Neural cell (in vitro differentiated cells): ENCODE data around the gene GRIN2C. TPM values are rescaled to one million over a fixed set of nuclear protein-coding genes. Genes with fewer than 3 reads are reported as not detected.

Source experiments
- H2AFZ ChIP-seq: fragments of 200-600, 300-800 bp; sonication (generic), shearing (Covaris generic); 2 replicates; pipeline ENCODE4 v1.6.0; 2014; ENCODE audit warnings: low read depth, mild to moderate bottlenecking, antibody characterized with exemption, low read length, moderate library complexity
- H3F3A ChIP-seq: fragments of 200-600 bp; shearing (Covaris generic); 2 replicates; pipeline ENCODE4 v1.6.1; 2016; ENCODE audit warnings: mild to moderate bottlenecking, moderate library complexity, mixed read lengths, antibody characterized with exemption, low read length; ENCODE audit not compliant: insufficient read depth, poor library complexity, severe bottlenecking
- H3K27ac ChIP-seq: fragments of 200-600, 300-800 bp; sonication (generic), shearing (Covaris generic); 2 replicates; pipeline ENCODE4 v1.5.1; 2014; ENCODE audit warnings: mild to moderate bottlenecking, low read length, moderate library complexity
- H3K27me3 ChIP-seq: fragments of 300-800, 200-600 bp; sonication (generic), shearing (Covaris generic); 2 replicates; pipeline ENCODE4 v1.6.0; 2014; ENCODE audit warnings: mild to moderate bottlenecking, low read depth, low read length, moderate library complexity; ENCODE audit not compliant: insufficient read depth
- H3K36me3 ChIP-seq: fragments of 300-800, 200-600 bp; sonication (generic), shearing (Covaris generic); 2 replicates; pipeline ENCODE4 v1.5.1; 2014; ENCODE audit warnings: mild to moderate bottlenecking, antibody characterized with exemption, low read length, moderate library complexity; ENCODE audit not compliant: insufficient read depth
- H3K4me2 ChIP-seq: fragments of 300-800, 200-600 bp; sonication (generic), shearing (Covaris generic); 2 replicates; pipeline ENCODE4 v1.6.0; 2014; ENCODE audit warnings: mild to moderate bottlenecking, low read length
- H3K4me3 ChIP-seq: fragments of 300-800, 200-600 bp; sonication (generic), shearing (Covaris generic); 2 replicates; pipeline ENCODE4 v1.5.1; 2014; ENCODE audit warnings: mild to moderate bottlenecking, low read length, moderate library complexity
- H3K79me2 ChIP-seq: fragments of 200-600 bp; shearing (Covaris generic); replicated peaks from 2 replicates; pipeline ENCODE4 v1.6.0; 2014; ENCODE audit warnings: mild to moderate bottlenecking, low read length, moderate library complexity; ENCODE audit not compliant: insufficient read depth
- H3K9ac ChIP-seq: fragments of 300-800, 200-600 bp; sonication (generic), shearing (Covaris generic); 2 replicates; pipeline ENCODE4 v1.6.1; 2016; ENCODE audit warnings: mild to moderate bottlenecking, low read length, mixed read lengths
- H3K9me2 ChIP-seq: fragments of 200-600 bp; shearing (Covaris generic); 2 replicates; pipeline ENCODE4 v1.6.1; 2016; ENCODE audit warnings: mild to moderate bottlenecking, low read length, mixed read lengths; ENCODE audit not compliant: insufficient read depth
- H3K9me3 ChIP-seq: fragments of 200-600, 300-800 bp; sonication (generic), shearing (Covaris generic); 2 replicates; pipeline ENCODE4 v1.6.1; 2016; ENCODE audit warnings: mild to moderate bottlenecking, mixed run types, low read length, moderate library complexity, mixed read lengths
- H4K20me1 ChIP-seq: fragments of 200-600 bp; shearing (Covaris generic); 2 replicates; pipeline ENCODE4 v1.6.1; 2016; ENCODE audit warnings: mild to moderate bottlenecking, mixed run types; ENCODE audit not compliant: insufficient read depth
- CTCF ChIP-seq: fragments of 450-650 bp; IDR thresholded peaks from 2 replicates; pipeline ENCODE4 v1.5.1; 2014; ENCODE audit warnings: antibody characterized with exemption, mild to moderate bottlenecking, moderate library complexity; ENCODE audit not compliant: poor library complexity, severe bottlenecking
- EP300 ChIP-seq: fragments of 450-650 bp; conservative IDR thresholded peaks from 2 replicates; pipeline ENCODE4 v1.6.1; 2014; ENCODE audit warnings: antibody characterized with exemption, mild to moderate bottlenecking, moderate library complexity; ENCODE audit not compliant: poor library complexity, severe bottlenecking
- EZH2 ChIP-seq: fragments of 200-600, 300-800 bp; shearing (Covaris generic), sonication (generic); IDR thresholded peaks from 2 replicates; pipeline ENCODE4 v1.6.1; 2014; ENCODE audit warnings: antibody characterized with exemption, low read length, borderline replicate concordance, mild to moderate bottlenecking; ENCODE audit not compliant: insufficient read depth, poor library complexity, severe bottlenecking
- MXI1 ChIP-seq: fragments of 450-650 bp; conservative IDR thresholded peaks from 2 replicates; pipeline ENCODE4 v1.6.1; 2014; ENCODE audit warnings: antibody characterized with exemption, mild to moderate bottlenecking; ENCODE audit not compliant: poor library complexity, severe bottlenecking
- POLR2AphosphoS5 ChIP-seq: IDR thresholded peaks from 2 replicates; pipeline ENCODE4 v1.6.1; 2012
- RAD21 ChIP-seq: fragments of 450-650 bp; conservative IDR thresholded peaks from 2 replicates; pipeline ENCODE4 v1.6.1; 2014; ENCODE audit warnings: antibody characterized with exemption, mild to moderate bottlenecking, moderate library complexity
- REST ChIP-seq: IDR thresholded peaks from 2 replicates; pipeline ENCODE4 v1.6.1; 2012; ENCODE audit warnings: borderline replicate concordance
- SMC3 ChIP-seq: fragments of 450-650 bp; conservative IDR thresholded peaks from 2 replicates; pipeline ENCODE4 v1.6.1; 2014; ENCODE audit warnings: antibody characterized with exemption, mild to moderate bottlenecking, moderate library complexity; ENCODE audit not compliant: poor library complexity
- TAF1 ChIP-seq: IDR thresholded peaks from 2 replicates; pipeline ENCODE4 v1.6.1; 2012; ENCODE audit warnings: low read depth
- polyA plus RNA-seq: library from polyadenylated mRNA; depleted of rRNA; stranded (reverse); fragments of >200 nt; gene quantifications from 2 replicates; pipeline ENCODE4 v1.2.3, GENCODE V29; 2014

GRIN2C gene
- polyA plus RNA-seq, 1 donor from 2014 or later = 0.04 TPM

GRCh38 chr17:74868908-74869255 lies 9.2 kb upstream of the GRIN2C start:
- TF ChIP-seq EZH2 (no peak), EP300 (no peak), CTCF (no peak), TAF1 (no peak), POLR2AphosphoS5 (no peak), REST (no peak)
- no peaks in the 10 kb centered on the region for H3K79me2 ChIP-seq
- no peaks in the 10 kb centered on the region for H3K9me3 ChIP-seq
- no peak overlapping the region for H3K9ac ChIP-seq
- H3K9me2 ChIP-seq = no peaks in the 10 kb centered on the region
- H3K4me2 ChIP-seq = no peak overlapping the region
- H3K27me3 ChIP-seq = no peaks in the 10 kb centered on the region
- no peak overlapping the region for H2AFZ ChIP-seq
- H3K27ac ChIP-seq = no peak overlapping the region
- no peaks in the 10 kb centered on the region for H3F3A ChIP-seq
- no peaks in the 10 kb centered on the region for H4K20me1 ChIP-seq
- no peaks in the 10 kb centered on the region for H3K36me3 ChIP-seq
- no peak overlapping the region for H3K4me3 ChIP-seq

DNA sequence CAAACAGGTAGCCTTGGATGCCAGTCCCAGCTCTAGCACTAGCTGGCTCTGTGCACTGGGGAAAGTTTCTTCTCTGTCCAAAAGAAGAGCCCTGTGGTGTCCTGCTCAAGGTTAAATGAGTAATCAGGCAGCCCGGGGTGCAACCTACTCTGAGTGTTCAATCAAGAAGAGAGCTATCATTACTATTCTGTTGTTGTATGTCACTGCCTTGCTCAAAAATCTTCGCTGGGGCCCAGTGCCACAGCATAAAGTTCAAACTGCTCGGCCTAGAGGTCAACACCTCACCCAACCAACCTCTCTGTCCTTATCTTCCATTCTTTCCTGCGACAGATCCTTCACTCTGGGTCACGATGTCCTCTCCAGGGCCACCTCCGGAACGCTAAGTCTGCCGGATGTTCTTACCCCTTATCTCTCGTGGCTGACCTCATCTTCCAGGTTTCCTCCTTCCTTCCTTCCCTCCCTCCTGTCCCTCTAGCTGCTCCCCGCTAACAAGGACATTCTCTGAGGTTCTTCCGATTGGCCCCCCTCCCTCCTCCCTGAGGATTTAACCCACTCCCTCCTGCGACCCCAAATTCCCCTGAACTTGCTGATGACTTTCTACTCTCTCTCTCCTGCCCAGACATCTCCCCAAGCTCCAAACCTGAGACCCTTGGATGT lies 8.7 kb upstream of the GRIN2C start:
- H3F3A ChIP-seq = no peaks in the 10 kb centered on the region
- H3K4me3 ChIP-seq = no peak overlapping the region
- H3K4me2 ChIP-seq = no peak overlapping the region
- TF ChIP-seq SMC3 (no peak), TAF1 (no peak), EP300 (no peak), CTCF (no peak), RAD21 (no peak), MXI1 (no peak), POLR2AphosphoS5 (no peak), REST (no peak), EZH2 (no peak)
- H3K9me3 ChIP-seq = no peaks in the 10 kb centered on the region
- H3K9ac ChIP-seq = no peak overlapping the region
- H2AFZ ChIP-seq = no peak overlapping the region
- no peaks in the 10 kb centered on the region for H3K27me3 ChIP-seq
- no peaks in the 10 kb centered on the region for H4K20me1 ChIP-seq
- H3K27ac ChIP-seq = no peak overlapping the region
- no peaks in the 10 kb centered on the region for H3K36me3 ChIP-seq
- no peaks in the 10 kb centered on the region for H3K9me2 ChIP-seq
- H3K79me2 ChIP-seq = no peaks in the 10 kb centered on the region
